IPS-11a (cell line): ENCODE results near the gene PLA2G3.
"Not testable (repeated sequence)": the region's sequence is repeated elsewhere in the genome, so short reads cannot be mapped to it uniquely, and the experiment has no call there.

ENCODE experiments used
- H3K4me3 ChIP-seq: one replicate; pipeline ENCODE4 v1.5.1; 2013; ENCODE audit warnings: low read depth, low read length, control low read depth

The PLA2G3 gene

DNA sequence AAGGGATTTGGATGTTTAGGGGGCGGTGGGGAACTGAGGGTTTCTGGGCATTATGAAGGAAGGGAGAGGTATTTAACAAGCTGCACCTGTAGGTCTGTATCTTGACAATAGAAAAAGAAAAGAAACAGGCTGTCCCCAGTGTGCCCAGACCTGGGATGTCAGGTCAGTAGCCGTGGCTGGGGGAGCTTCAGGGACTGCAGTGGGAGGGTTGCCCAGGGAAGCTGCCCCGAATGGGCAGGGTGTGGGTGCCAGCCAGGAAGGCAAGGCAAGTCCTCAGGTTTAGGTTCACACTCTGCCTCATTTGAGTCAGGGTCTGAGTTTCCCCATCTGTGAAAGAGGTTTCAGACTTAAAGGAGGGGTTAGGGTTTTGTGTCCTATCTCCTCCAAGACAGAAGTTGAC lies 16.0 kb downstream of the PLA2G3 start:
- H3K4me3 ChIP-seq: no peak overlapping the region

DNA sequence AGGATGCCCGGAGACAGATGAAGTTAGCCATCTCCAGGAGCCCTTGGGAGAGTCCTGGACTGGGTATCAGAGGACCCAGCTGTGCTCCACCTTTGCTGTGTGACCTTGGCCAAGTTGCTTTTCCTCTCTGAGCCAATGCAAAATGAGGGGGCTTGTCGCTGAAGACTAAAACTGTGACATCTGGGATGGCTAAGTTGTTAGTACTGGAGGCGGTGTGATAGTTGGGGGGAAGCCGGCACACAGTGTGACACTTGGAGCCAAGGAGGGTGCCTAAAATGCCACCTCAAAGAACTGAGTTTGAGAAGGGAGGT lies 17.1 kb downstream of the PLA2G3 start:
- H3K4me3 ChIP-seq: peak overlapping the region; percentile 41

DNA sequence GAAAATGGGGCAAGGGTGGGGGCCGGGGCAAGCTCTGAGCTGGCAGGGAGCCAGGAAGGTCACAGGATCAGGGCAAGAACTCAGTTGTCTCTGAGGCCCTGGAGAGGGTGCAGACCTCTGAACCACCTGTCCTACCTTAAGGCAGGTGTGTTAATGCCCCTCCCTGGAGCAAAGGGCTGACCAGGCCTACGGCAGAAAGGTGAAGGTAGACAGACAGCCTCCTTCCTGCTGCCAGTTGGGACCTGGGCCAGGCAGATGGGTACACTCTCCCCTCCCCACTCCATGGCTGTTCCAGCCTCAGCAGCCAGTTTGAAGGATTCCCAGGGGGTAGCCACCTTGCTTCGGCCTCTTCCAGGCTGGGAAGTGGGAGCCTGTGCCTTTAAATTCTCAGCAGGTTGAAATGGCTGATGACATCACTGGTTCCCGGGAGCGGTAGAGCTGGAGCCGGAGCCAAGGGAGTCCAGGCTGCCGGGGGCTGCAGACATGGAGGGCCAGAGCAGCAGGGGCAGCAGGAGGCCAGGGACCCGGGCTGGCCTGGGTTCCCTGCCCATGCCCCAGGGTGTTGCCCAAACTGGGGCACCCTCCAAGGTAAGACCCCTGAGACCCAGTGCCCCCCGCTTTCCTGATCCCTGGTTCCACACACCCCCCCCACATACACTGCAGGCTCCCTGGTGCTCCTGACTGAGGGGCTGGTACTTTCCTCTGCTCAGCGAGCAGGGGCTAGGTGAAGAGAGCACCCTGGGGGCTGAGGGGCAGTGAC lies 17.6 kb downstream of the PLA2G3 start, which contains the start of gene INPP5J:
Gene INPP5J, plus strand, starts transcription at position 435 of the 760 bp plus-strand sequence. Its CDS starts 49 bp downstream, at position 484.
- H3K4me3 ChIP-seq: peak within 1 kb of the TSS; percentile 41

DNA sequence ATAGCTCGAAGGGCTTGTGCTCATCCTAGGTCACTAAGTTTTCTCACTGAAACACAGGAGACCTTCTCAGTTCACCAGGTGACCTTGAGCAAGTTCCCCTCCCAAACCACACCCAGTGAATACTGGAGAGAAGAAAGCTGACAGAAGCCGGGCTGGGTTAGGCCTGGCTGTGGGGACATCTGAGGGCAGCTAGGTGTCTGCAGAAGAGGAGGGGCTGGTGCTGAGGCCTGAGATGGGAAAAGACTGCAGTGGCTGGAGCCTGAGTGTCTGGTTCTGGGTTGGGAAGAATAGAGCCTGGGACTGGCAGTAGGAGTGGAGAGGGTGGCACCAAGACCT lies 18.1 kb downstream of the PLA2G3 start:
- no peak overlapping the region for H3K4me3 ChIP-seq

DNA sequence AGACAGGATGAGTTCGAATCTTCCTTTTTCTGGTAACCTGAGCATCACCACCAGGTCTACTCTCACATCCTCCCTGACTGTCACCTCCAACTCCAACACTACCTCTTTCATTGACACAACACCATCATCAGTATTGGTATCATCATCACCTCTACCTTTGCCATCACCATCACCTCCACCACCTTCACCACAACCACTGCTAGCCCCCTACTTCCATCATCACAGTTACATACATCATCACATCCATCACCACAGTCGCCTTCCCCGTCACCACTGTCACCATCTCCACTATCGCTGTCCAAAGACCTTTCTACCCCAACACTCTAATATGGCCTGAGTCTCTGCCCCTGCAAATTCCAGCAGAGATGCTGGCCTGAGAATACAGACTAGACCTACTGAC lies 18.9 kb downstream of the PLA2G3 start:
- H3K4me3 ChIP-seq: no peak overlapping the region

DNA sequence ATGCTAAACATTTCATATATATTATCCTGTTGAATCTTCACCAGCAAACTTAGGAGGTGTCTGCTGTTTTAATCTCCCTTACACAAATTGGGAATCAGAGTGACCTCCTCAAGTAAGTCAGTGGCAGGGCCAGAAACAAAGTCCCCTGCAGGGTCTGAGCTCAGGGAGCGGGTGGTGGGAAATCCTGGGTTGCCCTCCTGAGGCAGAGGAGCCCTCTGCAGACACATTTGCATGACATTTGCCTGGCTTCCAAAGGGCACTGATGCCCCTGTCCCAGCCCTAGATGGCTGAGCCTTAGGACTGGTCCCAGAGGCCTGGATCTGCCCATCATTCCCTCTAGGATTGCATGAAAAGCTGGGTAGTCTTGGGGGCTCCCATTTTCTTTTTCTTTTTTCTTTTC lies 19.7 kb downstream of the PLA2G3 start:
- H3K4me3 ChIP-seq: no peak overlapping the region

DNA sequence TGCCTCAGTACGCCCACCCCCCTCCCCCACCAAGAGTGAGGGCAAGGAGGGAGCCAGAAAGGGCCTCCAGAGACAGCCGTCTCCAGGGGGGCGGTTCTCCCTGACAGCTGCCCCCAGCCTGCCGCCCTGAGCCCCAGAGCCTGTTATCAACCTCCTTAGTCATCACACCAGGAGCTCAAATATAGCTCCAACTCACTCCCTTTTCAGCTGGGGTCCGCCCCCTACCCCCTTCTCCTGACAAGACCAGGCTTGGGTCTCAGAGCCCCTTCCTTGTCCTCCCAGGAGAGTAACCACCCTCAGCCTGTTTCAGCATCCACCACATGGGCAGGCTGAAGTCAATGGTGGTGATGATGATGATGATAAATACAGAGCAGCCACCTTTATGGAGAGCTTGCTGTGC lies 20.1 kb downstream of the PLA2G3 start:
- no peak overlapping the region for H3K4me3 ChIP-seq

DNA sequence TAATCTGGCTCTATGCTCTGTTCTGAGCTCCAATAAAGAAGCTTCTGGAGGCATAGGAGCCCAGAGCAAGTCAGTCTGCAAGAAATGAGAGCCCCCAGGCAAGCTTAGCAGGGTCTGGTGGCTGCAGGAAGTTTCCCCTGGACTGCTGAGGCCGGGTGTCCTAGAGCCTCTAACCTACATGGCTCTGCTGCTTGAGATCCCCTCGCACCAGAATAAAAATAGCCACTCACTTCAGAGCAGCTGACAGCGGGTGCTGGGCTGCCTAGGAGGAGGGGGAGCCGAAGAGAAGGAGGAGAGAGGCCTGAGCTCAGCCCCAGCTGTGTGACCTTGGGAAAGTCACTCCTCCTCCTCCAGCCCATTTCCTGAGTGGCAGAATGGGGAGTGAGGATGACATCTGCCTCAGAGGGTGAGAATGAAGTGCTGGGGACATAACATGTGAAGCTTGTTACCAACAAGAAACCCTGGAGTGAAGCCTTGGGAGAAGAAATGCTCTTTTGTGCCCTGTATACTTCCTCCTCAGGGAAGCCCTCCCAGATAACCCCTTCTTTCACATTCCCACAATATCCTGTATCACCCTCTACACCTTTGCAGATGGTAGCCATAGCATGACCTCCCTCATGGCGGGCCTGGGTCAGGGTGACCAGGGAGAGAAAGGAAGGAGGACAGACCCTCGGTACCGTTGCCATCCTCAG lies 21.1 kb downstream of the PLA2G3 start:
- no peak overlapping the region for H3K4me3 ChIP-seq

DNA sequence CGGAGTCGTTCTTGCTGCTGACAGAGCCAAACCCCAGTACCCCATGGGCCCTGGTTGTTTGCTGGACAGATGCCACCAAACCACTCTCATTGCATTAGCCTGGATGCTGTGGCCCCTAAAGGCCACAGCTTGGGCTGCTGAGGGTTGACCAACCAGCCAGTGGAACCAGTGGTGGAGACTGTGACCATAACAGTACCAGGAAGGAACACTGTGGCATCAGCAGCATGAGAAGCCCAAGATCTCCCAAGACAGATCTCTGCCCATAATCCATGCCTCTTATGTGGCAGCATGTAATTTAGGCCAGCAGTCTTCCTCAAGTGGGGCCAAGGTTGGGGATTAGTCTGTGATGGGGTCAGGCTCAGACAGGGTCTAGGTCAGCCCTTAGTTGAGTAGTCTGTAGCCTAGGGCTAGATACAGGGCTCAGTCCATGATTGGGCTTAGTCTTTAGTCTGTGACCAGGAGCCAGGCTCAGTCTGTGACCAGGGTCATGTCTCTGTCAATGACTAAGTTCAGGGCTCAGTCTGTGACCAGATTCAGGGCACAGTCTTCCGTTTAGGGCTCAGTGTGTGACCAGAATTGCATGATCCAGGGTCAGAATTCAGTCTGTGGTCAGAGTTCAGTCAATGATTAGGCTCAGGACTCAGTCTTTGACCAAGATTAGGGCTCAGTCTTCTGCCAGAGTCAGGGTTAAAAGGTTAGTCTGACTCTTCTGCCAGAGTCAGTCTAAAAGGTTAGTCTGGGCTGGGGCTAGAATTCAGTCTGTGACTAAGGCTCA lies 22.1 kb downstream of the PLA2G3 start:
- H3K4me3 ChIP-seq: no peak overlapping the region

DNA sequence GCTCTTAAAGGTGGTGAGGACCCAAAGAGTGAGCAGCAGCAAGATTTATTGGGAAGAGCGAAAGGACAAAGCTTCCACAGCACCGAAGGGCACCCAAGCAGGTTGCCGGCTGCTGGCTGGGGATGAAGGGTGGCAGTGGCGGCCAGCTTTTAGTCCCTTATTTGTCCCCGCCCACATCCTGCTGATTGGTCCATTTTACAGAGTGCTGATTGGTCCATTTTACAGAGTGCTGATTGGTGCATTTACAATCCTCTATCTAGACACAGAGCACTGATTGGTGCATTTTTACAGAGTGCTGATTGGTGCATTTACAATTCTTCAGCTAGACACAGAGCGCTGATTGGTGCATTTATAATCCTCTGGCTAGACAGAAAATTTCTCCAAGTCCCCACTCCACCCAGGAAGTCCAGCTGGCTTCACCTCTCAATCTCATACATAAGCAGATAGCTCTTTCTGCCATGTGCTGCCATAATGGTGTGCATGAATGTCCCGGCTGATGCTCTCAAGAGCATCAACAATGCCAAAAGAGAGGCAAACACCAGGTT lies 27.7 kb downstream of the PLA2G3 start:
- not testable (repeated sequence) for H3K4me3 ChIP-seq

DNA sequence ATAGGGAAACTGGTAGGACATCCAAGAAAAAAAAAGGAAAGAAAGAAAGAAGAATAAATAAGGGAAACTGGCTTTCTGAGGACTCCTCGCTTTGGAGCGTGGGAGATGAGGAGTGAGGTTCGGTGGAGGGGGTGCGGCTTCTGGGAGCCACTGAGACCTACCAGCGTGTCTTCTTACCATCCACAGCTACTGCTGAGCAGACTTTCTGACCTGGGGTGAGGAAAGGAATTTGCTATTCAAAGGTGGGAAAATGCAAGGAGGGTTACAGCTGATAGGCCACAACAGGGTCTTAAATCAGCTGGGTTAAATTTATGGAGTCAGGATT lies 32.5 kb downstream of the PLA2G3 start:
- peak overlapping the region; percentile 25 for H3K4me3 ChIP-seq

DNA sequence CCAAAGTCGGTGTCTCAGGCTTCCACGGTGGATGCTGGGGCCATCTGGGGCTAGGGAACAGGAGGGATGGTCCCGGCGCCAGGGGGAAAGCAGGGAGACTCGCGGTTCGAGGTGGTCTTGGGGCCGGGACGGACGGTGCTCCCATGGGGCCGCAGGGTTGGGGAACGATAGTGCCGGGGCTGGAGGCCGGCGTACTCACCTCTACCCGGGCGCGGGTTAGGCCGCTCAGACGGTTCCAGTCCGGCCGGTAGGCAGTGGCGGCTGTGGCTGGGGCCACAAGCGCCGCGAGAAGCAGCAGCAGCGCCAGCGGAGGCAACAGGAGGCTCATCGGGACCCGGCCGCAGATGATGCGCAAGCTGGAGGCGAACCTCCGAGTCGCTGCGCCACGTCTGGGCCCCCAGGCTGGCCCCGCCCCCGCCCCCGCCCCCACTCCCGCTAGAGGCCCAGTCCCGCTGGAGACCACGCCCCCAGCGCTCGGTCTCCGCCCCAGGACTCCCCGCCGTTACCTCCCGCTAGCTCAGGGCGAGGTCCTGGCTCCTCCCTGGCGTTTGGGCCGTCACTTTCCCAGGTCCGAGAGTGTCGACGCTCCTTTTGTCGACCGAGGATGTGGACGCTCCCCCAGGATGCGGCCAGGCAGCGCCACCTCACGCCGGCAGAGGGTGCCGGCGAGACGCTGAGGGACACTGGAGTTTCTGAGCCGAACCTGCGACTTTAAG lies 33.0 kb downstream of the PLA2G3 start, which contains the start of gene SELENOM:
Gene SELENOM, minus strand, starts transcription at position 391 of the 716 bp plus-strand sequence. Its CDS starts 63 bp downstream, at position 328.
- H3K4me3 ChIP-seq: peak within 1 kb of the TSS; percentile 66

DNA sequence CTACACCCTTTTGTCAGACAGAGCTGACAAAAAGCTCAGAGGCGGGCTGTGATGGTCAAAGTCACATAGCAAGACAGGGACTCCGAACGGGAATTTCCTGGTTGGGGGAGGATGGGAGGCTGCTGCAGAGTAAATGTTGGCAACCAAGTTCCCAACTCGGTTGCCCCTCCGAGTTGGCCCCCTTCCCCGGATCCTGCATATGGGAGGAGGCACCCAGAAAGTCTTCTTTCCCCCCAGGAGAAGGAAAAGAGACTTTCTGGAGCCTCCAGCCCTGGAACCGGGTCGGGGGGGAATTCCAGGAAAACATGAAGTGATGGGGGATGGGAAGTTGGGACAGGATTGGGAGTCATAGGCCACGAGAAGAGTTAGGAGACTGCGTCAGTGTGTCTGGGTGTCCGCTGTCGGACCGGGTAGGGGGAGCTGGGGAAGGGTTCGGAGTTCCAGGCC lies 33.6 kb downstream of the PLA2G3 start:
- H3K4me3 ChIP-seq: peak overlapping the region; percentile 66

DNA sequence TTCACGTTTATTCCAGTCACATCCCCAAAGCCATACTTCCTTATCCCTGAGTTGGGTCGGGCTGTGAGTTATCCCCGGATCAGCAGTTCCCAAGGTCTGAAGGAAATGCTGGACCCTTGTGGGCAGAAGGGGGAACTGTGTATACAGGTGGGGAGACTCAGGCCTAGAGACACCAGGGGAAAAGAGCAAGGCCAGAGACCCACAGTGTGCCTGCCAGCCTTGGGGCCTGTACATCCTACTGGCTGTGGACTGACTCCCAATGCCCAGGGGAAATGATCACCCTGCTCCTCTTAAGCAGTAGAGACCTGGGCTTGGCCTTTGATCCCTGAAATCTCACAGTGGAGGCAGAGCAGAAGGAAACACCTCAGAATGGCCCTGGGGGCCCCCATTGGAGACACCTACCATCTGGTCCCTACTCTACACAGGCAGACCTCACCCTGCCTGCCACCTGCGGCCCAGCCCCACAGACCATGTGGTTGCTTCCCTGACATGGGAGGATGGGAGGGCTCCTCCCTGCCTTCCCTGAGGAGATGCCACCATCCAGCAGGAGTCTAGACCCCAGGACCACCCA lies 34.2 kb downstream of the PLA2G3 start:
- no peak overlapping the region for H3K4me3 ChIP-seq

DNA sequence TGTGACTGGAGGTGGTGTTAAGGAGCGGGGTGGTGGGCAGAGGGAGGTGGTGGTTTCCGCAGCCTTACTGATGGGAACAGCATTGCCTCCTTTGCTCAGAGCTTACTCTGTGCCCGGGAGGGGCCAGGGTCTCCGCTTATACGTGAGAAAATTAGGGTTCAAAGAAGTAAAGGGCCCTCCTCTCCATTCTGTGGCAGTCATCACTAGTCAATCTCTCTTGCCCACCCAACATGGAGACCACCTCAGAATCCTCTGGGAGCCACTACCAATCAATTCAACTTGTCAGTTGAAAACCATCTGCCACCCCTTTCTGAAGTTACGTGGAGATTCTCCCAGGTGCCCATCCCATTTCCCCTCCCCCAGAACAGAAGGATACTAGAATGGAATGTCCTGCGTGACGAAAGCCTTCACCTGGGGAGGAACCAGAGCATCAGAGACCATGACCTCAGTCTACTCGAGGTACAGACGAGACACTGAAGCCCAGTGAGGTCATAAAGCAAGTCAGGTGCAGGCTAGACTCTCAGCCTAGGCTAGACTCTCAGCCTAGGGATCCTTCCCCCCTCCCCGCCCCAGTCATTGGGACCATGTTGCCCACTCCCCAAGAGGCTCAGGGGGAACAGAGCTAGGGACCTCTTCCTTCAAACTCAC lies 34.9 kb downstream of the PLA2G3 start:
- H3K4me3 ChIP-seq: no peak overlapping the region

DNA sequence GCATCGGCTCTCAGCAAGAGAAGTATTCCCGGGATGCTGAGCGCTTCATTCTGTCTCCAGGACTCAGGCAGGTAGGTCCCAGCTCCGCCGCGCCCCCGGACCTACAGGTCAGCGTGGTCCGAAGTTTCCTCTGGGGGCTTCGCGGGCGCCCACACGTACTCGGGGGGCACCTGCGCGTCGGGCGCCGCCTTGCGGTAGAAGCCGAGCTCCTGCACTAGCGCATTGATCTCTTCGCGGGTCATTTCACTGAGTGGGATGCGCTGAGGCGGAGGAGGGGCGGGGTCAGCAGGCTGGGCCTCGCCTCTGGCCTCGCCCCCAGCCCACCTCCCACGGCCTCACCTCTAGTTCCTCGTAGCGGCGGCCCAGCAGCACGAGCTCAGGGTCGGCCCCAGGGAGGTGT lies 35.4 kb downstream of the PLA2G3 start:
- no peak overlapping the region for H3K4me3 ChIP-seq

DNA sequence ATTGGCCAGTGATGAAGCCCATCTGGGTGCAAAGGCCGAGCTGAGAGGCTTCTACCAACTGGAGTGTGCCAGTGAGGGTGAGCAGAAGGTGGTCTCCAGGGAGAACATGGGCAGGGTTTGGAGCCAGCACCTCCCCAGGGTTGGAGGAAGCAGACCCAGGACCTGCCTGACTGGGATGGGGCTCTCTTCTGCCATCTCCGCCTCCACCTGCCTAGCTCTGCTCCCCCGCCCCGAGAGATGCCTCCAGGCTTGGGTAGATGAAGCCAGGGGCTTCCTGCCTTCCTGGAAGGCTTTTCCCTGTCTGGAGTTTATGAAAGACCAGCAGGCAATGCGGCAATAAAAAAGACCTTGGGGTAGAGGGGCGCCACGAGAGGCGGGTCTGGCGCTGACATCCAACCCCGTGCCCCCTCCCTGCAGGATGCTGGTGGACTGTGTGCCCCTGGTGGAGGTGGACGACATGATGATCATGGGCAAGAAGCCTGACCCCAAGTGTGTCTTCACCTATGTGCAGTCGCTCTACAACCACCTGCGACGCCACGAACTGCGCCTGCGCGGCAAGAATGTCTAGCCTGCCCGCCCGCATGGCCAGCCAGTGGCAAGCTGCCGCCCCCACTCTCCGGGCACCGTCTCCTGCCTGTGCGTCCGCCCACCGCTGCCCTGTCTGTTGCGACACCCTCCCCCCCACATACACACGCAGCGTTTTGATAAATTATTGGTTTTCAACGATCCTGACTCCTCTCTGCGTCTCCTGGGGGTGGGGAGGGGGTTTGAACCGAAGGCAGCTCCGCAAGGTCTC lies 36.2 kb downstream of the PLA2G3 start:
- H3K4me3 ChIP-seq: no peak overlapping the region

DNA sequence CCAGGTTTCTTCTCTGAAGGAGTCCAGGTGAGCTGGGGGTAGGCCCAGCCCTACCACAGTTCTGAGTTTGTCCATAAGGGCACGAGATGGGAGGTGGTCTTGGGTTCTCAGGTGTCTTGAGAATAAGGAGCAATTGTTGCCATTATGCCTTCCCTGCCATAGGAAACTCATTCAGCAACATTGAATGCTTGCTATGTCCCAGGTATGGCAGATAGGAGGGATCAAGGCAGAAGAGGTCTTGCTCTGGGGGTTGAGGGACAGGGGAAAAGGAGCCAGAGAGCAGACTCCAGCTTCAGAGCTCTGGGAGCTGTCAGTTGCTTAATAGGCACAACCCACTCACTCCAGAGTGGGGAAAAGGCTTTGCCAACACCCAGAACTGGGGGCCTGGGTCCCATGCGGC lies 37.2 kb downstream of the PLA2G3 start:
- no peak overlapping the region for H3K4me3 ChIP-seq

DNA sequence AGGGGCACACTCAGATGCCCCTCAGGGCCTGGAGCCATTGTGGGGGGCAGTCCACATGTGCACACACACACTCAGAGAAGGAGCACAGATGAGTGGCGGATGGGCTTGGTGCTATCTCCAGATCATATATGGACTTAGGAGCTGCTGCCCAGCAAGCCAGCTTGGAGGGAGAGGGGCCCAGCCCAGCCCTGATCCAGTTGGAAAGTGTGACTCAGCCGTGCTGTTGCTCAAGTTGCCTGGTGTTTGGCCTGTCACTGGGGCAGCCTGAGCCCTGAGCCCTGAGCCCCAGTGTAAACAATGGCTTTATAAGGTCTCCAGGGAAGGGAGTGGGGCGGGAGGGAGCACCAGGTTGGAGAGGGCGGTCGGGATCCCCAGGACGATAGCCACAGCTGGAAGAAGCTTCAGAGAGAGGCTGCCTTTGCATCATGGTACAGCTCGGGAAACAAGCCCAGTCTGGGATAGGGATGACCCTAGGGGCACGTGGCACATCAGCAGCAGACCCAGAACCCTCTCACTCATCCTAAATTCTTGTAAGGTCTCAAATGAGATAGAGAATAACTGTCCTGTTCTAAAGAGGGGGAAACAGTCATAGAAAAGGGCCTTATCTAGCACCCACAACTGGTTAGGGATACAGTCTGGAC lies 37.7 kb downstream of the PLA2G3 start:
- no peak overlapping the region for H3K4me3 ChIP-seq
